ENCODE measurements around the gene TAF15.

DNA sequence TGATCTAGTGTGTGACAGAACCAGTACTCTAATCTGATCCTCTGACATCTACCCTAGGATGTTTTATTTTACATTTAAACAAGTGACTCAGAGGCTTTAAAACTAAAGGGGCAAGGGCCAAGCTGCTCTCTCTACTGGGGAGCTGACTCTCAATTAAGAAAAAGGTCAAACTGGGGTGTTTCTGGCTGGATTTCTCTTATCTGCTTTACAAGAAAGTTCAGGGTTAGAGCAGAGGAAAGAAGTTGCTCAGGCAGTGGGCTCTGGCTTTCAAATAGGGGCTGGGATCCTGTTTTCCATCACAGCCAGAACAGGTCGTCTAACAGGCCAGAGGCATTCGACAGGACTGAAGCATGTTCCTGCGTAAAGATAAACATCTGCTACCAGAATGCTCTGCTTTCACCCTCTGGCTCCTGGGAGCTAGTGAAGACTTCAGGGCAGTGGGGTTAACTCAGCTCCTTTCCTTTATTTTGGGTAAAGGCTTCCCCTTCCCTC lies 22.3 kb upstream of the TAF15 start:
- no peak for TF ChIP-seq CTCF (IDR thresholded peaks at IDR 0.05; ENCODE audit: low read depth, low read length, poor library complexity, severe bottlenecking)
- no peak for TF ChIP-seq EZH2phosphoT487 (IDR thresholded peaks at IDR 0.05; ENCODE audit: borderline replicate concordance, low read length)
